ENCODE measurements around the gene MAPK8. TPM values are rescaled to one million over a fixed set of nuclear protein-coding genes. Genes with fewer than 3 reads are reported as not detected.

MAPK8 gene
- total and polyA plus RNA-seq, 12 donors = 7.6 to 103 (median 31.9) TPM

DNA sequence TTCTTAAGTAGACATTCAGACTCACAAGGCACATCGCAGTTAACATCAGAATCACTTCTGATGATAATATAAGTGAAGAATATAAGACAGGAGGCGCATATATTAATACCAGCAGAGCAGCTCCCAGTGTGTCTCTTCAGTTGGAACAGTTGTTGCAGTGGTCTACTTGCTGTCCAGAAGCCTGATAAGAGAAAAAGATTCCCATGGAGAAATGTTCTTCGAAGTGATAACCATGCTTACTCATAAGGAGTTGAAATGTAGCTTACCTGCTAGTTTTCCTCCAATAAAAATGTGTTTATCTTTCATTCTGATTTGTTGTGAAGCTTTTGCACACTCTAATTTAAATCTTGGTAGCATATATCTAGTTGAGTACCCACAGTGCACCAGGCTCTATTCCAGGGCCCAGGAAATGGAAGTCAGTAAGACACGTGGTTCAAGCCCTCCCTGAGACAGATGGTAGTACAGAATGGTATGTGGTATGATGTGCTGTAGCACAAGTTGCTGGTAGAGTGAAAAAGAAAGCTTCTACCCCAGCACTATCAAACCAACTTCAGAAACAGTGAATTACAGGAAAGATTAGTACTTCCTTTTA, 124.0 kb downstream of the MAPK8 start:
- intact Hi-C loops (cut with DNase I) = no loop called here
- Histone ChIP-seq H3K4me3 (no peak overlapping the region), H3K27ac (no peak overlapping the region), H3K27me3 (no peaks in the 10 kb centered on the region), H3K9me3 (replicated peaks in 1 of 3) (no peaks in the 10 kb centered on the region), H3K36me3 (replicated peaks in 1 of 2) (peaks cover 0 to 5% of the 10 kb centered on the region in 2 donors), H3K4me1 (replicated peaks in 1 of 2) (no peaks in the 10 kb centered on the region)
- DNase-seq = no peak
- TF ChIP-seq POLR2A (IDR thresholded peaks at IDR 0.05) = no peak
- TF ChIP-seq, protein P1, sequence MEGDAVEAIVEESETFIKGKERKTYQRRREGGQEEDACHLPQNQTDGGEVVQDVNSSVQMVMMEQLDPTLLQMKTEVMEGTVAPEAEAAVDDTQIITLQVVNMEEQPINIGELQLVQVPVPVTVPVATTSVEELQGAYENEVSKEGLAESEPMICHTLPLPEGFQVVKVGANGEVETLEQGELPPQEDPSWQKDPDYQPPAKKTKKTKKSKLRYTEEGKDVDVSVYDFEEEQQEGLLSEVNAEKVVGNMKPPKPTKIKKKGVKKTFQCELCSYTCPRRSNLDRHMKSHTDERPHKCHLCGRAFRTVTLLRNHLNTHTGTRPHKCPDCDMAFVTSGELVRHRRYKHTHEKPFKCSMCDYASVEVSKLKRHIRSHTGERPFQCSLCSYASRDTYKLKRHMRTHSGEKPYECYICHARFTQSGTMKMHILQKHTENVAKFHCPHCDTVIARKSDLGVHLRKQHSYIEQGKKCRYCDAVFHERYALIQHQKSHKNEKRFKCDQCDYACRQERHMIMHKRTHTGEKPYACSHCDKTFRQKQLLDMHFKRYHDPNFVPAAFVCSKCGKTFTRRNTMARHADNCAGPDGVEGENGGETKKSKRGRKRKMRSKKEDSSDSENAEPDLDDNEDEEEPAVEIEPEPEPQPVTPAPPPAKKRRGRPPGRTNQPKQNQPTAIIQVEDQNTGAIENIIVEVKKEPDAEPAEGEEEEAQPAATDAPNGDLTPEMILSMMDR (IDR thresholded peaks at IDR 0.05) = no peak
- WGBS, 4 donors = 90 to 93% (median 91%) methylated on average over 4 of the region's 4 CpGs

GRCh38 chr10:48431871-48432270, 125.4 kb downstream of the MAPK8 start:
- Histone ChIP-seq H3K9me3 (replicated peaks in 1 of 3) (no peaks in the 10 kb centered on the region), H3K27me3 (no peaks in the 10 kb centered on the region), H3K4me1 (replicated peaks in 1 of 2) (no peaks in the 10 kb centered on the region), H3K36me3 (replicated peaks in 1 of 2) (peaks cover 0 to 4% of the 10 kb centered on the region in 2 donors), H3K27ac (no peak overlapping the region), H3K4me3 (no peak overlapping the region)
- no peak for TF ChIP-seq POLR2A (IDR thresholded peaks at IDR 0.05)
- TF ChIP-seq, protein P1 (IDR thresholded peaks at IDR 0.05) = no peak
- intact Hi-C loops (cut with DNase I) = no loop called here
- no peak for DNase-seq

DNA sequence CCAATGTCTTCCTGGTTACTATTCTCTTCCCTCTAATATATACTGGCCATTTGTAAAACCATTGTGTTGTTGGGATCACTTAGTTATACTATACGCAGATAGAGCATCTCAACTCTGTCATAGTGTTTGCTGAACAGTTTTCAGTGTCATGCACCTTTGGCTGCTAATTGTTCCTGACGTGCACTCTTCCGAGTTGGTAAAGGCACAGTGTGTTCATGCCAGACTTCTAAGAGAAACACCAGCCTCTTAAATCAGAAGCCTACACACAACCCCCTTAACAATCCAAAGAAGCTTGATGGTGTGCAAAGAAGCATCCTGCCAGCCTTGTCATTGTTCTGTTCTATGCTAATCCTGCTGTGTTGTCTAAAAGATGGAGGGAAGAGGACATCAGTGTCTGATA, 131.1 kb downstream of the MAPK8 start:
- H3K4me3 ChIP-seq = no peak overlapping the region
- no peak for DNase-seq
- H3K9me3 ChIP-seq (replicated peaks in 1 of 3) = no peaks in the 10 kb centered on the region
- no peaks in the 10 kb centered on the region for H3K36me3 ChIP-seq (replicated peaks in 1 of 2)
- intact Hi-C loops (cut with DNase I) = no loop called here
- no peak overlapping the region for H3K27ac ChIP-seq
- WGBS, 4 donors = 94 to 100% (median 95%) methylated on average over 3 of the region's 3 CpGs
- no peaks in the 10 kb centered on the region for H3K4me1 ChIP-seq (replicated peaks in 1 of 2)
- H3K27me3 ChIP-seq = no peaks in the 10 kb centered on the region
- TF ChIP-seq, protein P1 (IDR thresholded peaks at IDR 0.05) = no peak
- no peak for TF ChIP-seq POLR2A (IDR thresholded peaks at IDR 0.05)

- H3K36me3 ChIP-seq (replicated peaks in 1 of 2) = no peaks in the 10 kb centered on the region
- 91 to 100% (median 97%) methylated on average over 2 of the region's 2 CpGs for WGBS, 4 donors
- intact Hi-C loops (cut with DNase I) = no loop called here
- no peak overlapping the region for H3K27ac ChIP-seq
- H3K9me3 ChIP-seq (replicated peaks in 1 of 3) = no peaks in the 10 kb centered on the region
- no peaks in the 10 kb centered on the region for H3K27me3 ChIP-seq
- DNase-seq = no peak
- no peaks in the 10 kb centered on the region for H3K4me1 ChIP-seq (replicated peaks in 1 of 2)
- H3K4me3 ChIP-seq = no peak overlapping the region
- no peak for TF ChIP-seq POLR2A (IDR thresholded peaks at IDR 0.05)
- TF ChIP-seq, protein P1 (IDR thresholded peaks at IDR 0.05) = no peak
Measured at GRCh38 chr10:48439031-48439430, 132.6 kb downstream of the MAPK8 start.
